ENCODE data around the gene RPS25. TPM values are rescaled to one million over a fixed set of nuclear protein-coding genes. Genes with fewer than 3 reads are reported as not detected.
A peak's percentile ranks its signal among the peaks of the same experiment; 100 is the strongest.

RPS25 gene
- total RNA-seq, 1 experiment from 2014 or later = 1,252 TPM

DNA sequence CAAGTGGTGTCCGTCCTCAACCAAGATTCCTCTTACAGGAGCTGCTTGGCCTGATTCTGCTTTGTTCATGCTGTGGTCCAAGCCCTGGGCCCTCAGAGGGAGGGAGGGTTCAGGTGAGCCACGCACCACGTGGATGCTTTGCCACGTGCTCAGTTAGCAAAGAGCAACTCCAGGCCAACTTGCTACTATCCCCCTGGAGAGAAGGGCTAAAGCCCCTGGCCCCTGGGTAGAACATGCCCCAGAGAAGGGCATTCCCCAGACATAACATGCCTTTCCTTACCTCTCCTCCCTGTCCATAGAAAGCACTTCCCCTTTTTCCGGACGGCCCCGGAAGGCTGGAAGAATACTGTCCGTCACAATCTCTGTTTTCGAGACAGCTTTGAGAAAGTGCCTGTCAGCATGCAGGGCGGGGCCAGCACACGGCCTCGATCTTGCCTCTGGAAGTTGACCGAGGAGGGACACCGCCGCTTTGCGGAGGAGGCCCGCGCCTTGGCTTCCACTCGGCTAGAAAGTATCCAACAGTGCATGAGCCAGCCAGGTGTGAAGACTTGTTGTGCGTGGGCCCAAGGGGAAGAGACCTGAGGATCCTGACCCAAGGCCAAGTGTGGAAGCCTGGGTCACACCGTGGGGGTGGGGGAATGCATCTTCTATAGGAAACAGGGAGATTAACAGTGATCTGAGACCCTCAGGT is 37.8 kb downstream of the RPS25 start:
- DNase-seq (ENCODE audit: unreplicated experiment) = no peak
- H3K27me3 Mint-ChIP-seq (ENCODE audit: insufficient read depth, unreplicated experiment) = peaks cover 2% of the 10 kb centered on the region
- TF ChIP-seq, protein P1, sequence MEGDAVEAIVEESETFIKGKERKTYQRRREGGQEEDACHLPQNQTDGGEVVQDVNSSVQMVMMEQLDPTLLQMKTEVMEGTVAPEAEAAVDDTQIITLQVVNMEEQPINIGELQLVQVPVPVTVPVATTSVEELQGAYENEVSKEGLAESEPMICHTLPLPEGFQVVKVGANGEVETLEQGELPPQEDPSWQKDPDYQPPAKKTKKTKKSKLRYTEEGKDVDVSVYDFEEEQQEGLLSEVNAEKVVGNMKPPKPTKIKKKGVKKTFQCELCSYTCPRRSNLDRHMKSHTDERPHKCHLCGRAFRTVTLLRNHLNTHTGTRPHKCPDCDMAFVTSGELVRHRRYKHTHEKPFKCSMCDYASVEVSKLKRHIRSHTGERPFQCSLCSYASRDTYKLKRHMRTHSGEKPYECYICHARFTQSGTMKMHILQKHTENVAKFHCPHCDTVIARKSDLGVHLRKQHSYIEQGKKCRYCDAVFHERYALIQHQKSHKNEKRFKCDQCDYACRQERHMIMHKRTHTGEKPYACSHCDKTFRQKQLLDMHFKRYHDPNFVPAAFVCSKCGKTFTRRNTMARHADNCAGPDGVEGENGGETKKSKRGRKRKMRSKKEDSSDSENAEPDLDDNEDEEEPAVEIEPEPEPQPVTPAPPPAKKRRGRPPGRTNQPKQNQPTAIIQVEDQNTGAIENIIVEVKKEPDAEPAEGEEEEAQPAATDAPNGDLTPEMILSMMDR (IDR thresholded peaks at IDR 0.05; ENCODE audit: unreplicated experiment) = no peak
- no TSS peak for BruUV-seq (replicated peaks)
- no peaks in the 10 kb centered on the region for H3K4me1 Mint-ChIP-seq (ENCODE audit: insufficient read depth, unreplicated experiment)
- no peaks in the 10 kb centered on the region for H3K36me3 Mint-ChIP-seq (ENCODE audit: insufficient read depth, unreplicated experiment)
- CTCF ChIA-PET = no interaction called here
- H3K9me3 Mint-ChIP-seq (ENCODE audit: unreplicated experiment) = no peaks in the 10 kb centered on the region
- H3K4me3 Mint-ChIP-seq (ENCODE audit: unreplicated experiment) = no peak overlapping the region
- POLR2A ChIA-PET = no interaction called here
- intact Hi-C loops (cut with micrococcal nuclease) = no loop called here
- H3K27ac Mint-ChIP-seq (ENCODE audit: low read depth, unreplicated experiment) = no peak overlapping the region

DNA sequence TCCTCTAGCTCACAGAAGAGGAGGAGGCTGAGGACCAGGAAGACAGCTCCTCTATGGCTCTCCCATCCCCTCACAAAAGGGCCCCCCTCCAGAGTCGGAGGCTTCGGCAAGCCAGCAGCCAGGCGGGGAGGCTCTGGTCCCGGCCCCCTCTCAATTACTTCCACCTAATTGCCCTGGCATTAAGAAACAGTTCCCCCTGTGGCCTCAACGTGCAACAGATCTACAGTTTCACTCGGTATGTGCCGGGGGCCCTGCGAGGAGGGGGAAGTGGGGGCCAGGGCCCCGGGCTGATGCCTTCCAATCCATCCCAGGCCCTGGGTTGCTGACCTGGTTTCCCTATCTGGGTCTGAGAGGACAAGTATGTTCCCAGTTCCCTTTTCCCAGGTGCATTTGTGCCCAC is 38.7 kb downstream of the RPS25 start:
- Mint-ChIP-seq H3K4me3 (ENCODE audit: unreplicated experiment) (no peak overlapping the region), H3K27ac (ENCODE audit: low read depth, unreplicated experiment) (no peak overlapping the region), H3K4me1 (ENCODE audit: insufficient read depth, unreplicated experiment) (no peaks in the 10 kb centered on the region), H3K27me3 (ENCODE audit: insufficient read depth, unreplicated experiment) (peaks cover 11% of the 10 kb centered on the region), H3K9me3 (ENCODE audit: unreplicated experiment) (no peaks in the 10 kb centered on the region), H3K36me3 (ENCODE audit: insufficient read depth, unreplicated experiment) (no peaks in the 10 kb centered on the region)
- TF ChIP-seq, protein P1 (IDR thresholded peaks at IDR 0.05; ENCODE audit: unreplicated experiment) = no peak
- BruUV-seq (replicated peaks) = no TSS peak
- CTCF ChIA-PET = no interaction called here
- intact Hi-C loops (cut with micrococcal nuclease) = no loop called here
- POLR2A ChIA-PET = no interaction called here
- DNase-seq (ENCODE audit: unreplicated experiment) = no peak

DNA sequence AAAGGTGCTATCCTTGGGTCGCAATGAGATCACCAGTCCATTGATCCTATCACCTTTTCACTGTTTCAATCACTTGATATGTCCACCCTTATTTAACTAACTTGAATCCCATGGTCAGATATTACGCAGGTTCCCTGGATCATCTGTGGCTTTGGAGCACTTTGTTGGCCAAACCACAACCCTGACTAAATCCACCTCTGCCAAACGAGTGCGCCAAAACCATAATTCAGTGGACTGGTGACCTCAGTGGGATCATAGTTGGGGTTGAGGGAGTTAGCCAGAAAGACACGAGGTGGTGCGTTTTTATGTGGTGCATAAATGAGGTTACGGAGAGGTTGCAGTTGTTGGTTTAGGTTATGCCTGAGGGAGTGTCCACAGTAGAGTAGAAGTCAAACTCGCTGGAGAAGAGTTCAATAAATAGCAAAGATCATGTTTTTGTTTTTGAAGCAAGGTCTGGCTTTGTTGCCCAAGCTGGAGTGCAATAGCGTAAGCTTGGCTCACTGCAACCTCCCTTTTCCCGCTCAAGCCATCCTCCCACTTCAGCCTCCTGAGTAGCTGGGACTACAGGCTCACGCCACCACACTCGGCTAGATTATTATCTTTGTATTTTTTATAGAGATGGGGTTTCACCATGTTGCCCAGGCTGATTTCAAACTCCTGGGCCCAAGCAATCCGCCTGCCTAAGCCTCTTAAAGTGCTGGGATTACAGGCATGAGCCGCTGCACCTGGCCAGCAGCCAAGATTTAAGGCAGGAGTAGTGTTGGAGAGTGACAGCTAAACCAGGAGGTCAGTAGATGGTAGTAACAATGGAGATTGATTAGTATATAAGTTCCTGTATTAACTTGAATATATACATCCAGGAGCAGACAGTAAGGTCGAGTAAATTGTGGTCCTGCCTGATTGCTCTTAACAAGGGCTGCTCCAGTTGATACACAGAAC is 42.1 kb downstream of the RPS25 start:
- CTCF ChIA-PET = interaction anchor here (0.6 kb wide), 1 partner anchor 196 kb away, joined by 3 read pairs; no protein-coding TSS in a partner anchor
- POLR2A ChIA-PET = no interaction called here
- Mint-ChIP-seq H3K27me3 (ENCODE audit: insufficient read depth, unreplicated experiment) (peaks cover 12% of the 10 kb centered on the region), H3K4me1 (ENCODE audit: insufficient read depth, unreplicated experiment) (no peaks in the 10 kb centered on the region), H3K9me3 (ENCODE audit: unreplicated experiment) (no peaks in the 10 kb centered on the region), H3K36me3 (ENCODE audit: insufficient read depth, unreplicated experiment) (no peaks in the 10 kb centered on the region), H3K27ac (ENCODE audit: low read depth, unreplicated experiment) (no peak overlapping the region), H3K4me3 (ENCODE audit: unreplicated experiment) (no peak overlapping the region)
- intact Hi-C loops (cut with micrococcal nuclease) = no loop called here
- DNase-seq (ENCODE audit: unreplicated experiment) = peak; percentile 28
- TF ChIP-seq, protein P1 (IDR thresholded peaks at IDR 0.05; ENCODE audit: unreplicated experiment) = no peak
- BruUV-seq (replicated peaks) = no TSS peak

DNA sequence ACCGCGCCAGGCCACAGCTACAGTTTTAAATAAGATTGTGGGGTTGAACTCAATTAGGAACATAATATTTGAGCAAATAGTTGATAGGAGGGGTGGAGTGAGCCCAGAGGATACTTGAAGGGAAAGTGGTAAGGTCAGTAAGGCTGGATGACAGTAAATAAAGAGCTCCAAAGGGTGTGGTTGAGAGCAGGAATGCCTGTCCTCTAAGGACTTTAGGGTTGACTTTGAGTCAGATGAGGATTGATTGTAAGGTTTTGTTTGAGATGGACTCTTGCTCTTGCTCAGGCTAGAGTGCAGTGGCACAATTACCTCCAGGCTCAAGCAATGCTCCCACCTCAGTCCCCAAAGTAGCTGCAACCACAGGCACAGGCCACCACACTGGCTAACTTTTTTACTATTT is 44.2 kb downstream of the RPS25 start:
- POLR2A ChIA-PET = interaction anchor here (0.8 kb wide), 1 partner anchor 43 kb away, joined by 3 read pairs; no protein-coding TSS in a partner anchor
- Mint-ChIP-seq H3K27ac (ENCODE audit: low read depth, unreplicated experiment) (no peak overlapping the region), H3K4me1 (ENCODE audit: insufficient read depth, unreplicated experiment) (peaks cover 6% of the 10 kb centered on the region), H3K9me3 (ENCODE audit: unreplicated experiment) (no peaks in the 10 kb centered on the region), H3K27me3 (ENCODE audit: insufficient read depth, unreplicated experiment) (peaks cover 12% of the 10 kb centered on the region), H3K36me3 (ENCODE audit: insufficient read depth, unreplicated experiment) (no peaks in the 10 kb centered on the region), H3K4me3 (ENCODE audit: unreplicated experiment) (no peak overlapping the region)
- DNase-seq (ENCODE audit: unreplicated experiment) = no peak
- intact Hi-C loops (cut with micrococcal nuclease) = no loop called here
- CTCF ChIA-PET = interaction anchor here (0.7 kb wide), 1 partner anchor 184 kb away, joined by 3 read pairs; no protein-coding TSS in a partner anchor
- TF ChIP-seq, protein P1 (IDR thresholded peaks at IDR 0.05; ENCODE audit: unreplicated experiment) = no peak
- no TSS peak for BruUV-seq (replicated peaks)
